Measurements from ENCODE around the gene CFAP43.

The CFAP43 gene

DNA sequence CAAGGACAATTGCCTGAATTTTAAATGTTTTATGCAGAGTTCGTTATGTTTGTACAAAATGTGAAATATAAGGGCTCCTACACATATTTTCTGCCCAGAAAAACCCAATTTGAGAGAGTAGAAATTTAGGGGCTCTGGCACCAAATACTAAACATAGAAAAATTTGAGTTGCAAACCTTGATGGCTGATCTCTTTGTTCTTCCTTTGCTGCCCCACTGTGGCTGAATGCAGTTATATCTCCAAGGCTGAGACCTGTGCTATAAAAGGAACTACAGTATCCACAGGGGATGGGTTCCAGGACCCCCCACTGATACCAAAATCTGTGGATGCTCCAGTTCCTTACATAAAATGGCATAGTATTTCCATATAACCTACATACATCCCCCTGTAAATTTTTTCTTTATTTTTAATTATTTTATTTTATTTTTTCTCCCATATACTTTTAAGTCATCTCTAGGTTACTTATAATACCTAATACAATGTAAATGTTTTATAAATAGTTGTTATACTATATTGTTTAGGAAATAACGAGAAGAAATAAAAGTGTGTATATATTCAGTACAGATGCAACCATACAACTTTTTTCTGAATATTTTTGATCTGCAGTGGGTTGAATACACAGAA is 22.5 kb downstream of the CFAP43 start:
- H4K20me1 ChIP-seq (ENCODE audit: insufficient read depth, low read length) = no peaks in the 10 kb centered on the region
- DNase-seq = peak; percentile 41

DNA sequence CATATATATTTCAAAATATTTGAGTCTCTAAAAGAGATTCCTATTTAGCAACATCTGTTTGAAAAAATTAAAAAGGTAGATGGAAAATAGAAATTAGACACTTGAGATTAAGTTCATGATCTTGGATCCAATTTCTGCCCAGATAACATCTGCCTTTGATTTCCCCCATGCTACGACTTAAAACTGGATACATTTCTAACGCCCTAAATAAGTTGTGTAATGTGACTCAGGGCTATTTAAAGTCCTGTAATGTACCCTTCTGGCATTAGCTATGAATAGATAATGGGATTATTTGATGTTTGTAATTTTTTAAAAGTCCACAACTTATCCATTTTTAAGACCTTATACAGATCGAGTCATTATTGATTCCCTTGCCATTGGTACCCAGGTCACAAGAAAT is 23.4 kb downstream of the CFAP43 start:
- Histone ChIP-seq H3K27me3 (replicated peaks; ENCODE audit: insufficient read depth, low read length) (no peaks in the 10 kb centered on the region), H3K9ac (ENCODE audit: low read length) (no peak overlapping the region), H3K4me3 (ENCODE audit: low read length) (no peak overlapping the region), H3K79me2 (ENCODE audit: low read length) (no peaks in the 10 kb centered on the region), H3K27ac (ENCODE audit: low read length) (no peak overlapping the region), H3K9me3 (replicated peaks; ENCODE audit: insufficient read depth, low read length) (no peaks in the 10 kb centered on the region), H3K4me1 (ENCODE audit: low read length) (no peaks in the 10 kb centered on the region), H3K9me2 (replicated peaks; ENCODE audit: insufficient read depth, low read length) (no peaks in the 10 kb centered on the region), H3K36me3 (replicated peaks; ENCODE audit: insufficient read depth, low read length) (no peaks in the 10 kb centered on the region), H3K4me2 (ENCODE audit: low read depth, low read length) (no peak overlapping the region), H4K20me1 (ENCODE audit: insufficient read depth, low read length) (no peaks in the 10 kb centered on the region), H3F3A (ENCODE audit: insufficient read depth, low read length) (no peaks in the 10 kb centered on the region), H2AFZ (ENCODE audit: low read length) (no peak overlapping the region)
- TF ChIP-seq EZH2 (optimal IDR thresholded peaks at IDR 0.05; ENCODE audit: low read depth, low read length) (no peak), EZH2phosphoT487 (IDR thresholded peaks at IDR 0.05; ENCODE audit: low read length) (no peak)
- TF ChIP-seq, protein P1, sequence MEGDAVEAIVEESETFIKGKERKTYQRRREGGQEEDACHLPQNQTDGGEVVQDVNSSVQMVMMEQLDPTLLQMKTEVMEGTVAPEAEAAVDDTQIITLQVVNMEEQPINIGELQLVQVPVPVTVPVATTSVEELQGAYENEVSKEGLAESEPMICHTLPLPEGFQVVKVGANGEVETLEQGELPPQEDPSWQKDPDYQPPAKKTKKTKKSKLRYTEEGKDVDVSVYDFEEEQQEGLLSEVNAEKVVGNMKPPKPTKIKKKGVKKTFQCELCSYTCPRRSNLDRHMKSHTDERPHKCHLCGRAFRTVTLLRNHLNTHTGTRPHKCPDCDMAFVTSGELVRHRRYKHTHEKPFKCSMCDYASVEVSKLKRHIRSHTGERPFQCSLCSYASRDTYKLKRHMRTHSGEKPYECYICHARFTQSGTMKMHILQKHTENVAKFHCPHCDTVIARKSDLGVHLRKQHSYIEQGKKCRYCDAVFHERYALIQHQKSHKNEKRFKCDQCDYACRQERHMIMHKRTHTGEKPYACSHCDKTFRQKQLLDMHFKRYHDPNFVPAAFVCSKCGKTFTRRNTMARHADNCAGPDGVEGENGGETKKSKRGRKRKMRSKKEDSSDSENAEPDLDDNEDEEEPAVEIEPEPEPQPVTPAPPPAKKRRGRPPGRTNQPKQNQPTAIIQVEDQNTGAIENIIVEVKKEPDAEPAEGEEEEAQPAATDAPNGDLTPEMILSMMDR (IDR thresholded peaks at IDR 0.05; ENCODE audit: low read length) = no peak
- DNase-seq = no peak

More for the DNA sequence above, 22.5 kb downstream of the CFAP43 start:
- Histone ChIP-seq H3F3A (ENCODE audit: insufficient read depth, low read length) (no peaks in the 10 kb centered on the region), H3K4me3 (ENCODE audit: low read length) (no peak overlapping the region), H3K4me1 (ENCODE audit: low read length) (no peaks in the 10 kb centered on the region), H3K9me2 (replicated peaks; ENCODE audit: insufficient read depth, low read length) (no peaks in the 10 kb centered on the region), H3K27ac (ENCODE audit: low read length) (no peak overlapping the region), H2AFZ (ENCODE audit: low read length) (no peak overlapping the region), H3K27me3 (replicated peaks; ENCODE audit: insufficient read depth, low read length) (no peaks in the 10 kb centered on the region), H3K4me2 (ENCODE audit: low read depth, low read length) (no peak overlapping the region), H3K36me3 (replicated peaks; ENCODE audit: insufficient read depth, low read length) (no peaks in the 10 kb centered on the region), H3K9me3 (replicated peaks; ENCODE audit: insufficient read depth, low read length) (no peaks in the 10 kb centered on the region), H3K9ac (ENCODE audit: low read length) (no peak overlapping the region), H3K79me2 (ENCODE audit: low read length) (no peaks in the 10 kb centered on the region)
- TF ChIP-seq, protein P1 (IDR thresholded peaks at IDR 0.05; ENCODE audit: low read length) = peak; percentile 53
- TF ChIP-seq EZH2 (optimal IDR thresholded peaks at IDR 0.05; ENCODE audit: low read depth, low read length) = no peak

DNA sequence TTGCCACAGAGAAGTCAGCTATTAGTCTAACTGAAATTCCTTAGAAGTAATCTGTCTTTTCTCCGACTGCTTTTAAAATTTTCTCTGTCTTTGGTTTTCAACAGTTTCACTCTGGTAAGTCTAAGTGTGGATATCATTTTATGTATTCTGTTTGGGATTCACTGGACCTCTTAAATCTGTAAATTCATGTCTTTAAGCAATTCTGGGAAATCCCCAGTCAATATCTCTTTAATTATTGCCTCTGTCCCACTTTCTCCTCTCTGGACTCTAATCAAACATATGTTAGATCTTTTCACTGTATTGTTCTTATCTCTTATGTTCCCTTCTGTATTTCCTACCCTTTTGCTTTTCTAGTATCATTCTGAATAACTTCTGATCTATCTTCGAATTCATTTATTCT is 29.9 kb downstream of the CFAP43 start:
- TF ChIP-seq EZH2phosphoT487 (IDR thresholded peaks at IDR 0.05; ENCODE audit: low read length) (no peak), EZH2 (optimal IDR thresholded peaks at IDR 0.05; ENCODE audit: low read depth, low read length) (no peak)
- TF ChIP-seq, protein P1 (IDR thresholded peaks at IDR 0.05; ENCODE audit: low read length) = no peak
- Histone ChIP-seq H3K27ac (ENCODE audit: low read length) (no peak overlapping the region), H3F3A (ENCODE audit: insufficient read depth, low read length) (no peaks in the 10 kb centered on the region), H3K36me3 (replicated peaks; ENCODE audit: insufficient read depth, low read length) (no peaks in the 10 kb centered on the region), H3K27me3 (replicated peaks; ENCODE audit: insufficient read depth, low read length) (no peaks in the 10 kb centered on the region), H3K4me2 (ENCODE audit: low read depth, low read length) (no peak overlapping the region), H3K79me2 (ENCODE audit: low read length) (no peaks in the 10 kb centered on the region), H3K9me3 (replicated peaks; ENCODE audit: insufficient read depth, low read length) (no peaks in the 10 kb centered on the region), H3K9ac (ENCODE audit: low read length) (no peak overlapping the region), H3K9me2 (replicated peaks; ENCODE audit: insufficient read depth, low read length) (no peaks in the 10 kb centered on the region), H2AFZ (ENCODE audit: low read length) (no peak overlapping the region), H4K20me1 (ENCODE audit: insufficient read depth, low read length) (no peaks in the 10 kb centered on the region), H3K4me3 (ENCODE audit: low read length) (no peak overlapping the region), H3K4me1 (ENCODE audit: low read length) (no peaks in the 10 kb centered on the region)
- DNase-seq = no peak

Measured in MM.1S (cell line).